Activated CD8-positive, alpha-beta T cell treated with anti-CD3 and anti-CD28 coated beads, Interleukin-2, amount 10 ng/mL, durations not matched to agents 7 days and 5 days (primary cell): ENCODE measurements around the gene RPGRIP1L. TPM values are rescaled to one million over a fixed set of nuclear protein-coding genes. Genes with fewer than 3 reads are reported as not detected.

Experiments used
- ATAC-seq: fragments of 150-1000 bp; cut with Tn5 transposase; one replicate; pipeline ENCODE4 v1.10.0; 2021; ENCODE audit warnings: moderate library complexity
- CTCF ChIA-PET: fragments of 350-600 bp; sonication (Branson Sonifier 250); formaldehyde crosslinking; loops from one replicate; lab custom pipeline; 2021; ENCODE audit warnings: antibody characterized with exemption; lab: Charles Lee
- POLR2A ChIA-PET: fragments of 350-600 bp; sonication (Branson Sonifier 250); formaldehyde crosslinking; loops from one replicate; lab custom pipeline; 2021; ENCODE audit warnings: antibody characterized with exemption; lab: Charles Lee
- DNase-seq: peaks from one replicate; pipeline ENCODE4 v3.0.0-alpha.2; 2020
- H3K27ac Mint-ChIP-seq: one replicate; pipeline ENCODE4 v1.8.0; 2021; ENCODE audit warnings: mild to moderate bottlenecking, mixed read lengths
- H3K27me3 Mint-ChIP-seq: one replicate; pipeline ENCODE4 v1.8.0; 2021; ENCODE audit warnings: low read depth, mixed read lengths
- H3K36me3 Mint-ChIP-seq: one replicate; pipeline ENCODE4 v1.8.0; 2021; ENCODE audit warnings: low read depth, mixed read lengths
- H3K4me1 Mint-ChIP-seq: one replicate; pipeline ENCODE4 v1.8.0; 2021; ENCODE audit warnings: low read depth, mixed read lengths
- H3K4me3 Mint-ChIP-seq: one replicate; pipeline ENCODE4 v1.8.0; 2021; ENCODE audit warnings: mild to moderate bottlenecking, mixed read lengths
- H3K9me3 Mint-ChIP-seq: one replicate; pipeline ENCODE4 v1.8.0; 2022; ENCODE audit warnings: mixed read lengths; ENCODE audit not compliant: insufficient read depth
- total RNA-seq, 2 experiments: library from RNA; stranded (reverse); gene quantifications; one replicate each; pipeline ENCODE4 v1.2.3, GENCODE V29; 2021

The RPGRIP1L gene
- 1 to 10 TPM; 6.1 TPM for total RNA-seq

GRCh38 chr16:53703590-53704444 lies at the start of gene RPGRIP1L, which contains the start of gene FTO:
RPGRIP1L (minus strand) TSS chr16:53703859; CDS start chr16:53700723, 3,136 bp downstream.
FTO (plus strand) TSS chr16:53704156.
- ChIA-PET CTCF (interaction anchor here (1.1 to 1.6 kb wide), 6 partner anchors 11 to 188 kb away, joined by 3 to 4 read pairs (median 3); no protein-coding TSS in a partner anchor), POLR2A (no interaction called here)
- peak within 1 kb of the TSS; percentile 95 for H3K4me3 Mint-ChIP-seq
- peaks cover 18% of the 10 kb centered on the region for H3K4me1 Mint-ChIP-seq
- ATAC-seq = peak; percentile 99
- H3K36me3 Mint-ChIP-seq = peaks cover 11% of the 10 kb centered on the region
- no peaks in the 10 kb centered on the region for H3K9me3 Mint-ChIP-seq
- no peaks in the 10 kb centered on the region for H3K27me3 Mint-ChIP-seq
- H3K27ac Mint-ChIP-seq = peak within 1 kb of the TSS; percentile 95
- peak; percentile 99 for DNase-seq

GRCh38 chr16:53753431-53753830 lies 49.8 kb upstream of the RPGRIP1L start:
- ChIA-PET CTCF (interaction anchor here (0.7 to 7.2 kb wide), 3 partner anchors 10 to 203 kb away, joined by 3 to 48 read pairs (median 4); no protein-coding TSS in a partner anchor), POLR2A (interaction anchor here (0.6 kb wide), 1 partner anchor 140 kb away, joined by 3 read pairs; no protein-coding TSS in a partner anchor)
- Mint-ChIP-seq H3K4me1 (no peaks in the 10 kb centered on the region), H3K27ac (no peak overlapping the region), H3K4me3 (no peak overlapping the region), H3K27me3 (no peaks in the 10 kb centered on the region), H3K9me3 (no peaks in the 10 kb centered on the region), H3K36me3 (no peaks in the 10 kb centered on the region)
- ATAC-seq (no peak), DNase-seq (no peak)

GRCh38 chr16:53752560-53752959 lies 48.9 kb upstream of the RPGRIP1L start:
- Mint-ChIP-seq H3K4me1 (no peaks in the 10 kb centered on the region), H3K4me3 (no peak overlapping the region), H3K9me3 (peaks cover 6% of the 10 kb centered on the region), H3K27ac (no peak overlapping the region), H3K27me3 (no peaks in the 10 kb centered on the region), H3K36me3 (no peaks in the 10 kb centered on the region)
- ChIA-PET POLR2A (interaction anchor here (0.5 to 0.6 kb wide), 2 partner anchors 139 to 140 kb away, joined by 3 read pairs; no protein-coding TSS in a partner anchor), CTCF (interaction anchor here (1.3 to 7.2 kb wide), 2 partner anchors 9 to 21 kb away, joined by 3 to 48 read pairs; no protein-coding TSS in a partner anchor)
- DNase-seq (no peak), ATAC-seq (no peak)

- Mint-ChIP-seq H3K27ac (no peak overlapping the region), H3K27me3 (no peaks in the 10 kb centered on the region), H3K9me3 (peaks cover 9% of the 10 kb centered on the region), H3K36me3 (no peaks in the 10 kb centered on the region), H3K4me3 (no peak overlapping the region), H3K4me1 (peaks cover 16% of the 10 kb centered on the region)
- CTCF ChIA-PET = interaction anchor here (4.6 kb wide), 1 partner anchor 9 kb away, joined by 48 read pairs; no protein-coding TSS in a partner anchor
- no peak for DNase-seq
- POLR2A ChIA-PET = no interaction called here
- no peak for ATAC-seq
Measured at GRCh38 chr16:53745753-53746266, 42.2 kb upstream of the RPGRIP1L start.

- Mint-ChIP-seq H3K36me3 (no peaks in the 10 kb centered on the region), H3K4me3 (no peak overlapping the region), H3K27me3 (no peaks in the 10 kb centered on the region), H3K9me3 (peaks cover 9% of the 10 kb centered on the region), H3K27ac (no peak overlapping the region), H3K4me1 (peaks cover 16% of the 10 kb centered on the region)
- CTCF ChIA-PET = interaction anchor here (0.7 to 4.6 kb wide), 4 partner anchors 10 to 226 kb away, joined by 3 to 48 read pairs (median 4); no protein-coding TSS in a partner anchor
- POLR2A ChIA-PET = no interaction called here
- DNase-seq (no peak), ATAC-seq (no peak)
Measured at GRCh38 chr16:53745086-53745485, 41.4 kb upstream of the RPGRIP1L start.

GRCh38 chr16:53744449-53744848 lies 40.8 kb upstream of the RPGRIP1L start:
- CTCF ChIA-PET = interaction anchor here (0.8 to 4.6 kb wide), 6 partner anchors 9 to 196 kb away, joined by 3 to 48 read pairs (median 4); no protein-coding TSS in a partner anchor
- Mint-ChIP-seq H3K9me3 (peaks cover 9% of the 10 kb centered on the region), H3K36me3 (no peaks in the 10 kb centered on the region), H3K27ac (peak overlapping the region; percentile 22), H3K4me3 (no peak overlapping the region), H3K27me3 (no peaks in the 10 kb centered on the region), H3K4me1 (peaks cover 16% of the 10 kb centered on the region)
- DNase-seq (peak; percentile 37), ATAC-seq (peak; percentile 71)
- POLR2A ChIA-PET = no interaction called here

- ChIA-PET CTCF (interaction anchor here (0.7 to 4.6 kb wide), 14 partner anchors 8 to 194 kb away, joined by 3 to 48 read pairs (median 4); partner anchors contain the start of genes FTO and RPGRIP1L), POLR2A (no interaction called here)
- peaks cover 9% of the 10 kb centered on the region for H3K9me3 Mint-ChIP-seq
- no peaks in the 10 kb centered on the region for H3K36me3 Mint-ChIP-seq
- ATAC-seq = no peak
- no peaks in the 10 kb centered on the region for H3K27me3 Mint-ChIP-seq
- peaks cover 16% of the 10 kb centered on the region for H3K4me1 Mint-ChIP-seq
- no peak overlapping the region for H3K27ac Mint-ChIP-seq
- no peak overlapping the region for H3K4me3 Mint-ChIP-seq
- DNase-seq = peak; percentile 25
Measured at GRCh38 chr16:53743149-53743566, 39.5 kb upstream of the RPGRIP1L start.

GRCh38 chr16:53741546-53741945 lies 37.9 kb upstream of the RPGRIP1L start:
- Mint-ChIP-seq H3K9me3 (no peaks in the 10 kb centered on the region), H3K27me3 (no peaks in the 10 kb centered on the region), H3K4me3 (no peak overlapping the region), H3K36me3 (no peaks in the 10 kb centered on the region), H3K4me1 (peaks cover 16% of the 10 kb centered on the region), H3K27ac (no peak overlapping the region)
- ChIA-PET CTCF (interaction anchor here (4.6 kb wide), 1 partner anchor 13 kb away, joined by 48 read pairs; no protein-coding TSS in a partner anchor), POLR2A (no interaction called here)
- DNase-seq (no peak), ATAC-seq (no peak)

GRCh38 chr16:53740933-53741531 lies 37.4 kb upstream of the RPGRIP1L start:
- DNase-seq (no peak), ATAC-seq (no peak)
- ChIA-PET POLR2A (no interaction called here), CTCF (interaction anchor here (4.6 kb wide), 1 partner anchor 14 kb away, joined by 48 read pairs; no protein-coding TSS in a partner anchor)
- Mint-ChIP-seq H3K9me3 (no peaks in the 10 kb centered on the region), H3K27me3 (no peaks in the 10 kb centered on the region), H3K27ac (no peak overlapping the region), H3K36me3 (no peaks in the 10 kb centered on the region), H3K4me1 (peaks cover 16% of the 10 kb centered on the region), H3K4me3 (no peak overlapping the region)

GRCh38 chr16:53740476-53740875 lies 36.8 kb upstream of the RPGRIP1L start:
- Mint-ChIP-seq H3K4me1 (peaks cover 16% of the 10 kb centered on the region), H3K4me3 (no peak overlapping the region), H3K9me3 (no peaks in the 10 kb centered on the region), H3K36me3 (no peaks in the 10 kb centered on the region), H3K27ac (no peak overlapping the region), H3K27me3 (no peaks in the 10 kb centered on the region)
- ChIA-PET POLR2A (no interaction called here), CTCF (no interaction called here)
- DNase-seq (no peak), ATAC-seq (no peak)

GRCh38 chr16:53737552-53737951 lies 33.9 kb upstream of the RPGRIP1L start:
- Mint-ChIP-seq H3K4me1 (no peaks in the 10 kb centered on the region), H3K36me3 (no peaks in the 10 kb centered on the region), H3K27me3 (no peaks in the 10 kb centered on the region), H3K27ac (no peak overlapping the region), H3K9me3 (no peaks in the 10 kb centered on the region), H3K4me3 (no peak overlapping the region)
- ChIA-PET POLR2A (no interaction called here), CTCF (interaction anchor here (0.7 kb wide), 1 partner anchor 187 kb away, joined by 3 read pairs; no protein-coding TSS in a partner anchor)
- DNase-seq (no peak), ATAC-seq (no peak)
